Activated CD4-positive, CD25-positive, alpha-beta regulatory T cell treated with anti-CD3 and anti-CD28 coated beads, Interleukin-2, amount 50 U/mL, for 16 hours (primary cell): ENCODE measurements around the gene FRMD5.
"Not testable (repeated sequence)": the region's sequence is repeated elsewhere in the genome, so short reads cannot be mapped to it uniquely, and the experiment has no call there.

ENCODE experiments used
- DNase-seq: peaks from one replicate; pipeline ENCODE4 v3.0.0-alpha.2; 2020; ENCODE audit warnings: low read depth, low spot score

FRMD5 gene

DNA sequence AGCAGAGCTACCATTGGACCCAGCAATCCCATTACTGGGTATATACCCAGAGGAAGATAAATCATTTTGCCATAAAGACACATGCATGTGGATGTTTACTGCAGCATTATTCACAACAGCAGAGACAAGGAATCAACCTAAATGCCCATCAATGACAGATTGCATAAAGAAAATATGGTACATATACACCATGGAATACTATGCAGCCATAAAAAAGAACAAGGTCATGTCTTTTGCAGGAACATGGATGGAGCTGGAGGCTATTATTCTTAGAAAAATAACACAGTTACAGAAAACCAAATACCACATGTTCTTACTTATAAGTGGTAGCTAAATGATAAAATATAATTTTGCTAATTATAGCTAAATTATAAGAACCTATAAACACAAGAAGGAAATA is 162.3 kb downstream of the FRMD5 start:
- DNase-seq, result not testable (repeated sequence)

- DNase-seq, result no peak
These were observed 165.0 kb downstream of the FRMD5 start for GRCh38 chr15:44029940-44030568.

DNA sequence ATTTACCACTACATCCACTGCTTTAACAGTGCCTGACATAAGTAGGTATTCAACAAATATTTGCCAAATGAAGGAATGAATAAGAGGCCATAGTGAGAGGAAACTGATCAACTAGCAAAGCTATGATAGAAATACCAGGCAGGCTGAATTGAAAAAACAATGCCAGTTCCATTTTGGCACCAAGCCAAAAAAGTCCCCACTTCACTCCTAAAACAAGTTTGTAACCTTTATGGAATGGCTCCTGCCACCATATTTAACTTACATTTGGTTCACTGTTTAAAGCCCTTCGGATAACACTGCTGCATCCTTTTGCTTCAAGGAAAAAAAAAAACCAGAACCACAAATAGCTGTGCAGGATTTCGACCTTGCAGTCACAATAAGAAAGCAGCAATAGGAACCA is 166.1 kb downstream of the FRMD5 start:
- no peak for DNase-seq

- no peak for DNase-seq
These were observed 166.7 kb downstream of the FRMD5 start for GRCh38 chr15:44028349-44028748.

- DNase-seq, result no peak
These were observed 170.9 kb downstream of the FRMD5 start for GRCh38 chr15:44024155-44024554.

GRCh38 chr15:44023176-44023575 is 171.9 kb downstream of the FRMD5 start:
- DNase-seq, result no peak

- no peak for DNase-seq
These were observed 176.9 kb downstream of the FRMD5 start for GRCh38 chr15:44018151-44018550.

- DNase-seq, result no peak
These were observed 179.3 kb downstream of the FRMD5 start for GRCh38 chr15:44015545-44016305.

DNA sequence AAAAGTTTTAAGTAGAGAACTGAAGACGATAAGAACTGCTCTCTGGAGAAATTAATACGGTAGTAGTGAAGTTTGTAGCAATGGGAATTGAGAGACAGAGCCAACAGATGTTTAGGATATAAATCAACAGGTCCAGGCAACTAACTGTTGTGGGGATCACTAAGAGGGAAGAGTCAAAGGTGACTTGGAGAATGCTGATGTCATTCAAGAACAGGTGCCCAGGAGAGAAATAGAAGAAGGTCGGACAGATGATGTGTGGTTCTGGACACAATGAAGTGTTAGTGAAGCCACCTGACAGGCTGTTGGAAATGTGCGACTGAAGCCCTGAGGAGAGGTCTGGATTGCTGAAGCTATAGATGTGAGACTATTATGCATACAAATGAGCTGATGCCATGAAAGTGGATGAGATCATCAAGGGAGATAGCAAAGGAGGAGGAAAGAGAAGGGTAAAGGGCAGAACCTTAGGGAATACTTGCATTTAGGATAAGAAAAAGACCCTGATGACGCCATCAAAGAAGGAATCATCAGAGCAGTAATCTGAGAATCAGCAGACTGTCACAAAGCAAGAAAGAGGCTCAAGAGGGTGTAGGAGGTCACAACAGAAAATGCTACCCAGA is 183.7 kb downstream of the FRMD5 start:
- no peak for DNase-seq

- DNase-seq, result no peak
These were observed 185.0 kb downstream of the FRMD5 start for GRCh38 chr15:44010089-44010488.

DNA sequence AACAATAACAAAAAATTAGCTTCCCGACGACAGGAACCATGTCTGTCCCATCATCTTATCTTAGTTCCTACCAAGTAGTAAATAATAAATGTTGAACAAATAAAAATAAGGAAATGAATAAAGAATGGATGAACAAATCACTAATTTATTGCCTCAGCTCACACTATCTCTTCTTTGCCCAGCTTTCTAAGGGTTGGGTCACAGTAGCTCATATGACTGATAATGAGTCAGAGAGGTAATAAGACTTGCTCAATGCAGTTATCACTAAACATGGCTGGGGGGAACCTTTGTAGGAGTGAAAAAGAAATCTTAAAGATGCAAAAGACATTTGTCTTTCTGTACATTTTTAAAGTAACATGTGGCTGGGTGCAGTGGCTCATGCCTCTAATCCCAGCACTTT is 186.0 kb downstream of the FRMD5 start:
- DNase-seq, result no peak

GRCh38 chr15:44000248-44000647 is 194.8 kb downstream of the FRMD5 start:
- not testable (repeated sequence) for DNase-seq

- no peak for DNase-seq
These were observed 196.5 kb downstream of the FRMD5 start for GRCh38 chr15:43998607-43999006.

- no peak for DNase-seq
These were observed 203.9 kb downstream of the FRMD5 start for GRCh38 chr15:43991206-43991605.

DNA sequence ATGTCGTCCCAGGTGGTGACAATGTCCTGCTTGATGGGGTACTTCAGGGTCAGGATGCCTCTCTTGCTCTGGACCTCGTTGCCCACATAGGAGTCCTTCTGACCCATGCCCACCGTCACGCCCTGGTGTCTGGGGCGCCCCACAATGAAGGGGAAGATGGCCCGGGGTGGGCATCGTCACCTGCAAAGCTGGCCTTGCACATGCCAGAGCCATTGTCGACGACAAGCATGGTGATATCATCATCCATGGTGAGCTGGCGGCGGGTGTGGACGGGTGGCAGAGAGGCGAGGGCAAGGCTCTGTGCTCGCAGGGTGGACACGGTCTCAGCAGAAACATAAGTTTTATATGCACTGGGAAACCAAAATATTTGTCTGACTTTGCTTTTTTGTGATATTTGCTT is 205.1 kb downstream of the FRMD5 start:
- DNase-seq, result no peak

- no peak for DNase-seq
These were observed 206.2 kb downstream of the FRMD5 start for GRCh38 chr15:43988900-43989299.

DNA sequence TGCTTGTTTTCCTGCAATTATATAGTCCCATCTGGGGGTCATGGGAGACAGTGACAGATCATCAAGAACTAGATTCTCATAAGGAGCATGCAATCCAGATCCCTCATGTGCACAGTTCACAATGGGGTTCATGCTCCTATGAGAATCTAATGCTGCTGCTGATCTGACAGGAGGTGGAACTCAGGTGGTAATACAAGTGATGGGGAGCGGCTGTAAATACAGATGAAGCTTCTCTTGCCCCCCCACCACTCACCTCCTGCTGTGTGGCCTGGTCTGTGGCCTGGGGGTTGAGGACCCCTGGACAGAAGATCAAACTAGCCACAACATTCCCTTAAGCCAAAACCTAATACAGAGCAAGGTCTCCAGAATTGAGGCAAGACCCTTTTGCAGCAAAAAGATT is 207.1 kb downstream of the FRMD5 start:
- no peak for DNase-seq

DNA sequence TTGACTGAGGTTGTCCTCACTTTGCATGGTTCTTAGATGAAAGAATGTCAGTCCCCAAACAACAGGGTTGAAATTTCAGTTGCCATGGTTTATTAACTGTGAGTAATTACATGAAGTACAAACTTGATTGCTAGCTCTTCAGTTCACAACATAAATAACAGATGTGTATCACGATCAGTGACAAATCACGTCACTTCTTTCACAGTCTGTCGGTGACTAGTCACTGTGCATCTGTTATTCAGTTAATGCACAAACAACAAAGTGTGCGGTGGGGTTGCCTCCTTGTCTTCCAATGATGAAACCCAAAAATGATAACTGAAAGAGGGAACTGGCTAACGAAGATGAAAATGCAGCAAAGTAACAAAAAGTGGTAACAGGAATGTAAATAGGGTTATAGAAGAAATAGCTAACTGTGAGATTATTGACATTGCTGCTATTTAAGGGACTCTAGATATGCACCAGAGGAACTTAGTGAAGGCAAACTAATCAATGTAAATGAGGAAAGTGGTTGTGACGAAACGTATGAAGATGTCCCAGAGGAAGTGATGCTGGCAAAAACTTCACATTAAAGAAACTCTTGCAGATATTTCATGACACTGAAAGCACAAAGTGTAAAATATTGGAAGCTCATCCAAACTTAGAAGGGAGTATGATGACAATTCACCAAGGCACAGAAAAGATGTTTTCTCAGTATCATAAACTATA is 208.9 kb downstream of the FRMD5 start:
- no peak for DNase-seq

DNA sequence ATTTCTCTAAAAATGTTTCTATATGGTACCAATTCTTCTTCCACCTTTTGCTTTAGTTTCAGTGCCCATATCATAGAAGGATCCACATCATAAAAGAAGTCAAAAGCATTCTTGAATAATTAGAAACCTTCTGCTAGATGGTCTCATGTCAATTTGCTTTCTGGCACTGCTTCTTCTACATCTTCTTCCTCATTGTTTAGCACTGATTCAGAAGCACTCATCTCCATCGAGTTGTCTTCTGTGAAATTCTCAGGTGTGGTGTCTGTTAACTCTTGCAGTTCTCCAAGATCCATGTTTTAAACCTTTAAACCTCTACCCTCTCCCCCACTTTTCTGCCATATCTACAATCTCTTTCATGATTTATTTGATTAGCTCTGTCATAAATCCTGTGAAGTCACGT is 213.5 kb downstream of the FRMD5 start:
- no peak for DNase-seq

- DNase-seq, result no peak
These were observed 217.8 kb downstream of the FRMD5 start for GRCh38 chr15:43977072-43977884.

DNA sequence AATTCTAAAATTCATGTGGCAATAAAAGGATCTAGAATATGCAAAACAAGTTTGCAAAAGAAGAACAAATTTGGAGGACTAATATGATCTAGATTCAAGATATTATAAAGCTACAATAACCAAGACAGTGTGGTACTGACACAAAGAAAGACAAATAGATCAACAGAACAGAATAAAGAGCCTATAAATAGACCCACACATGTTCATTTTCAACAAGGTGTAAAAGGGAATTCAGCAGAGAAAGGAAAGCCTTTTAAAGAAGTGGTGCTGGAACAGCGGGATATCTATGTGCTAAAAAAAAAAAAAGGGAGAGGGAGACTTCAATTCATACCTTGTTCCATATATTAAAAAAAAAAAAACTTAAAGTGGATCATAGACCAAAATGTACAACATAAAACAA is 219.3 kb downstream of the FRMD5 start:
- DNase-seq, result no peak

DNA sequence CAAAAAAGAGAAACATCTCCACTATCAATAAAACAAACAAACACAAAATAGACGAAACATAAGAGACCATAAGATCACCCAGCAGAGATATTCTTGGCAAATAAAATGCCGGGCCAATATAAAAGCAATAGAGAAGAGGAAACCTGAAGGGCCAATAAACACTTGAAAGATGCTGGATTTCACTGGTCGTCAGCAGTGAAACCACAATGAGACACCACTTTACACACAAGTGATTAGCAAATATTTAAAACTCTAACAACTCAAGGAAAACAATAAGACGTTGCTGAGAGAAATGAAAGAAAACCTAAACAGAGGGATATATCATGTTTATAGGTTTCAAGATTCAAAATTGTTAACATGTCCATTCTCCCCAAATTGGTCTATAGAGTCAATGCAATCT is 219.7 kb downstream of the FRMD5 start:
- no peak for DNase-seq
